Prostate gland (tissue), 2 donors: ENCODE measurements around the gene HSF5.

Source experiments
- CTCF ChIP-seq, 4 experiments: fragments of 200-600 bp in 2 of 4; fragments of 450-650 bp in 2 of 4; sonication (generic) in 2 of 4; IDR thresholded peaks; 1 replicate in 3 of 4; 2 replicates in 1 of 4; pipeline ENCODE4 v1.5.1; 2016 to 2019; ENCODE audit warnings: antibody characterized with exemption in 4 of 4, mild to moderate bottlenecking in 2 of 4, moderate library complexity in 2 of 4
- POLR2A ChIP-seq: fragments of 450-650 bp; IDR thresholded peaks from one replicate; pipeline ENCODE4 v1.6.1; 2016; ENCODE audit warnings: antibody characterized with exemption, mild to moderate bottlenecking

GRCh38 chr17:58513267-58513964 is 25.2 kb upstream of the HSF5 start:
- TF ChIP-seq CTCF (IDR thresholded peaks at IDR 0.05) (no peak), POLR2A (no peak)
